Superior temporal gyrus (tissue), 1 donor: ENCODE results near the gene NCDN.

Experiments used
- DNase-seq: peaks from one replicate; pipeline ENCODE4 v3.0.0-alpha.2; 2016; ENCODE audit errors: extremely low spot score

NCDN gene

DNA sequence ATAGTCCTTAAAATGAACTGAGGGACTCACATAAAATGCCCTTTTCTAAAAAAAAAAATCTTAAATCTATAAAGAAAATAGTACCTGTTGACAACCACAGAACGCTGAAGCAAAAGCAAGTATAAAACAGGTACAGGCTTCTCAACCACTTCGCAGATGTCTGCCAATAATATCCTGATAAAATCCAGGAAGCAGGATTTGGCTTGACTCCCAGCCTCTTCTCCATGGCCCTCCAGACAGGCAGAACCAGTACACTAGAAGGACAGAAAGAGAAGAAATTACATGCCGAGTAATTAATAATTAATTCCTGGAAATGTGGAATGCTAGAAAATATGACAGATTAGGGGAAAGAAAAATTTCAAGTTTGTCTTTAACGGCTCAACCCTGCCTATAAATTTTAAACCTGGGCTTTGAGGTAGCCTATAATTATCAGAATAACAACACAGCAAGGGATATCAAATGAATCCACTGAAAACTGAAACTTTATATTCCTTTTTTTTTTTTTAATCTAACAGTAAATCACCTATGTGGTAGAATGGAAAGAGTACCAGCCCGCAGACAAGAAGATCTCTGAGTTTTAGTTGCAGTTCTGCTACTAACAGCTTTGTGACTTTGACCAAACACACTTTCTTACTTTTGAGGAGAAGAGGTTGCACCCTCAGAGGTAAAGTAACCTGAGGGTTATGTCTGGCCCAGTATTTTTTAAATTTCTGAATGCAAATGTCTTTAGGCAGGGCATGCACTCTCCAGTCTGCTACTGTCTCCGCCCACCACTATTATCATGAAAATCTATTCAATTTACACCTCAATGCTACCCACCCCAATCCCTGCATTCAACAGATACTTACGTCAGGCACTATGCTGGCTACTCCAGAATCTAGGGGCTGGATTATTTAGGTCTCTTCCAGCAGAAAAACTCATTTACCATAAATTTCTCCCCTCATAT is 3.1 kb upstream of the NCDN start:
- no peak for DNase-seq

GRCh38 chr1:35555212-35555584 is 2.4 kb upstream of the NCDN start:
- no peak for DNase-seq

- DNase-seq, result no peak
Measured at GRCh38 chr1:35555601-35556477, 1.8 kb upstream of the NCDN start.

DNA sequence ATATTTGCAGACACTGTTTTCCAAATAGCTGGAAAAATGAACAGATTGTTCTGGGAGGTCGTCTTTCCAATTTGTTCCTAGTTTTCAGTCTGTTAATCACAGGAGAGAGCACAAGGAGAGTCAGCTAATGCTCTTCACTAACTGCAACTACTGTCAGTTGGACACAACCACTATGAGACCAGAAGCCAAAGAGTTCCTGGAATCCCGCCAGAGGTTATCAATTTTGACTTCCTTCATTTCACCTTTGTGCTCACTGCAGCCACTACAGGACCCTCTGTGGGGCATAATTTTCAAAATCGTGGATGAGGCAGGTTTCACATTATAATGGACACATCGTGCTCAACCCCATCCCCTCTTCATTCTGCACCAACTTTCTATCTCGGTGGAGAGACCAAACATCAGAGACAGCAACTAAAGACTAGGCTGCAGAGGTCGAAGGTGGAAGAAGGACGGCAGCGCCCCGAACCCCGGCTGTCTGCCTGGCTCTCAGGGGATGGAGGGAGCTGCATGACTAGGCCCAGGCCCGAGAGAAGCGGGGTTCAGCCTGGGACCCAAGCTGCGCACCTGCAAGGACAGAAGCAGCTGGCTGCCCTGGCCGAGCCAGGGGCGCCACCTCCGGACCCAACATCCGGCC is 998 bp upstream of the NCDN start:
- DNase-seq, result no peak

DNA sequence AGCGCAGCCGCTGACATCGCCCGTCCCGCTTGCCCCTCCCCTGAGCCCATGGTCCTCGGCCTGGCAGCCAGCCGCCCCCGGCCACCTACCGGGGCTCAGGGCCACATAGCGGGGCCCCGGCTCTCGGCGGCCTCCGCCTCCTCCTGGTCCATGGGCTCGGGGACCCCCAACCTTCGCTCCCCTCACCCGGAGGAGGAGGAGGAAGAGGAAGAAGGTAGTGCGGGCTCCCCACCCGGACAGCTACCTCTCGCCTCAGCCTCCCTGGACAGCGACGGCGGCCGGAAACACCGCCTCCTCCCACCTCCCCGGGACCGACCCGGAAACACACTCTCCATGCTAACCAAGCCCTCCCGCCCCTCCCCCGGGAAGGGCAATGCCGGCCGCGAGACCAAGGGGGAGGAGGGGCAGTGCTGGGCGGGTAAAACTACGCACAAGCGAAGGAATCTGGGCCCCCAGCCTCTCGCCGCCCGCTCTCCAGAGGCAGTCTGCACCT is 435 bp upstream of the NCDN start, which contains the start of gene KIAA0319L:
KIAA0319L (minus strand) TSS at position 286 of the 493 bp plus-strand sequence. CDS start 2,912 bp downstream, outside the sequence.
- DNase-seq, result peak; percentile 90

GRCh38 chr1:35558374-35559316 is 1.0 kb downstream of the NCDN start:
- DNase-seq, result no peak

- no peak for DNase-seq
Measured at GRCh38 chr1:35559317-35559944, 1.8 kb downstream of the NCDN start.

GRCh38 chr1:35560256-35561225 is 2.9 kb downstream of the NCDN start:
- peak; percentile 83 for DNase-seq

- no peak for DNase-seq
Measured at GRCh38 chr1:35561297-35561971, 3.8 kb downstream of the NCDN start.

DNA sequence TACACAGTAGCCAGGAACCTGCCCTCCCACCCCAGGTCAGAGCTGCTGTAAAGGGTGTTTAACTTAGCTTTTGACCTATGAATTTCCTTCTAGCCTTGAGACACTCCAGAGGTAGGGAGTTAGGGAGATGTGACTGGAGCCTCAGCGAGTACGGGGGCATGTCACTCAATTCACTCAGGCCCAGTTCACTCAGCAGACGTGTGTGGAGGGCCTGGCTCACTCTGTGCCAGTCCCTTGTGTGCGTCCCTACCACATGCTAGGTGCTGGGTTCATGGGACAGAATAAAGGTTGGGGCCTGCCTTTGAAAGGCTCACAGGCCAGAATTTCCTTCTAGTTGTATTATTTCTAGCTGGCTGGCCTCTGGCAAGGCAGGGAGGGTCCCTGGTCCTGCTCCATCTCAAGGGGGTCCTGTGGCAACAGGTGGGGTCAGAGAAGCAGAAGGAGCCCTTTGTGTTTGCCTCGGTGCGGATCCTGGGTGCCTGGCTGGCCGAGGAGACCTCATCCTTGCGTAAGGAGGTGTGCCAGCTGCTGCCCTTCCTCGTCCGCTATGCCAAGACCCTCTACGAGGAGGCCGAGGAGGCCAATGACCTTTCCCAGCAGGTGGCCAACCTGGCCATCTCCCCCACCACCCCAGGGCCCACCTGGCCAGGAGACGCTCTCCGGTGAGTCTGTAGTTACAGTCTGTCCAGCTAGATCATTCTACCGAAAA is 4.5 kb downstream of the NCDN start:
- no peak for DNase-seq

DNA sequence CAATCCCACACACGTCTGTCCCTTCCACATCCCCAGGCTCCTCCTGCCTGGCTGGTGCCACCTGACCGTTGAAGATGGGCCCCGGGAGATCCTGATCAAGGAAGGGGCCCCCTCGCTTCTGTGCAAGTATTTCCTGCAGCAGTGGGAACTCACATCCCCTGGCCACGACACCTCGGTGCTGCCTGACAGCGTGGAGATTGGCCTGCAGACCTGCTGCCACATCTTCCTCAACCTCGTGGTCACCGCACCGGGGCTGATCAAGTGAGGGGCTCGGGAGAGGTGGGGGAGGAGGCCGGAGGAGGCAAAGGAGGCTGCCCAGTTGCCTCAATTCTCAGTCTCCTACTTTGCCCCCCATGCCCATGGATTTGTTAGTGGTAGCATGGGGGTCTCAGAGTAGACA is 5.6 kb downstream of the NCDN start:
- DNase-seq, result no peak

DNA sequence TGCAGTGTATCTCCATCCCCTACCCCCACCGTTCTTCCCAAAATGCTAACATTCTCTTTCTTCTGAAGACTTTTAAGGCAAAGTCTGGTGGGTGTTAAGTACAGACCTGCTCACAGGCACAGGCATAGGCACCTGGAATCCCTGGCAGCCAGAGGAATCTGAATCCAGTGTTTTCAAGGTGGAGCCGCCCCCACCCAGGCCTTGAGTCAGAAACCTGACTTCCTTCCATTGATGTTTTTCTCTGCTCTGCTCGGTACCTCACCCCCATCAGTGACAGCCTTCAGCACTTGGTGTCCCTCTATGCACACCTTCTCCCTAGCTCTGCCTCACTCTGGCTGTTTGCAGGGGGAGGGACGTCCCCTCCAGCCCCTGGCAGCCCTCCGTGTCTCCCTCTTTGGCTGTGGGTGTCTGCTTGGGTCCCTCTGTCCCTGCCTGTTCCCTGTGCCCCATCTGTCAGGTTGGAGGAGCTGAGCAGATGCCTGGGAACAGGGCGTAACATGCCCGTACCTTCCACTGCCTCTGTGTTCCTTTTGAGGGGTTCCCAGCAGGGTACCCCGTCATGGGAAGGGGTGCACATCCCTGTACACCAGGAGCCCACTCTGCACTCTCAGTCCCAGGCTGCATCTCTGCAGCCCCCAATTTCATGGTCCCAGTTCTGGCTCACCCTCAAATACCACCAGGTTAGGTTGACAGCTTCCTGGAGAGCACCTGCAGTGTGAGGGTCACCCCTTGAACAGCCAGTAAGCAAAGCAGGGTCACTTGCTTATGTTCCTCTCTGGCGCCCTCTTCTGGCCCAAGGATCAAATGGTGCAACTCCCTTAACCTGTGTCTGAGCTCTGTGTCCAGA is 6.7 kb downstream of the NCDN start:
- DNase-seq, result peak; percentile 80

DNA sequence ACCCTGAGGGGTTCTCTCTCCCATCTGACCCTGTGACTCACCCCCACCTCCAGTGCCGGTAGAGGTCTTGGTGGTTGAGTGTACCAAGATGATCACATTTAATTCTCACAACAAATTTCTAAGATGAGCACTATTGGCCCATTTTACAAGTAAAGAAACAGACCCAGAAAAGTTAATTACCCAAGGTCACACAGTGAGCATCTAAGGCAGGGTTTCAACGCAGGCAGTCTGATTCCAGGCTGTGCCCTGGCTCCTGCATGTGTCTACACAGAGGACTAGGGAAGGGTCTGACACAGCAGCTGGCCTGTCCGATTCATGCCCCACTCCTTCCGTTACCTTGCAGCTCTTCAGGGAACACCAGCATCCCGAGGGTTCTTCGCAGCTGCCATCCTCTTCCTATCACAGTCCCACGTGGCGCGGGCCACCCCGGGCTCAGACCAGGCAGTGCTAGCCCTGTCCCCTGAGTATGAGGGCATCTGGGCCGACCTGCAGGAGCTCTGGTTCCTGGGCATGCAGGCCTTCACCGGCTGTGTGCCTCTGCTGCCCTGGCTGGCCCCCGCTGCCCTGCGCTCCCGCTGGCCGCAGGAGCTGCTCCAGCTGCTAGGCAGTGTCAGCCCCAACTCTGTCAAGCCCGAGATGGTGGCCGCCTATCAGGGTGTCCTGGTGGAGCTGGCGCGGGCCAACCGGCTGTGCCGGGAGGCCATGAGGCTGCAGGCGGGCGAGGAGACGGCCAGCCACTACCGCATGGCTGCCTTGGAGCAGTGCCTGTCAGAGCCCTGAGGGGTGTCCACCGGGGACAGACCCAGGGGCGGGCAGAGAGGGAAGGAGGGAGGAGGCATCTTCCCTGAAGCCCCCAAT is 7.5 kb downstream of the NCDN start:
- no peak for DNase-seq

DNA sequence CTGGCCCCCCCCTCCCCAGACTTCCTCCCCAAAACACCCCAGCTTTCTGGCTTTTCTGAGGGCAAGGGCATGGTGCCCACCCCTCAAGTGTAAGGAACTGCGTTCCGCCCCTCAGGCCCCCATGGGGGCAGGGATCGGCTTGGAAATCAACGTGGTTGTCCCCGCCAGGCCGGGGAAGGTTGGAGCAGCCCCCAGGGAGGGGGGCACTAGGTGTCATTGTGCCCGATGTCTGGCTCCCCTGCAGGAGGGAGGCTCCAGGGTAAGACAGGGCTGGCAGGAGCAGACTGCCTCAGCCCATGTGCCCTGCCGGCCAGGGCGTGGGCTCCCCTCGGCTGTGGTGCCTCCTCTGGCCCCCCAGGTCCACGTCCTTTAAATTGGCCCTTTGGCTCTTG is 8.1 kb downstream of the NCDN start:
- no peak for DNase-seq

GRCh38 chr1:35567947-35568558 is 10.5 kb downstream of the NCDN start:
- no peak for DNase-seq
